GM19324 (cell line): ENCODE results near the gene MAGI2.

Experiments
- ATAC-seq: cut with Tn5 transposase; IDR thresholded peaks from one replicate; pipeline ENCODE4 v1.9.1; 2021; ENCODE audit warnings: mild to moderate bottlenecking, moderate library complexity; ENCODE audit not compliant: unreplicated experiment, low FRiP score

MAGI2 gene

DNA sequence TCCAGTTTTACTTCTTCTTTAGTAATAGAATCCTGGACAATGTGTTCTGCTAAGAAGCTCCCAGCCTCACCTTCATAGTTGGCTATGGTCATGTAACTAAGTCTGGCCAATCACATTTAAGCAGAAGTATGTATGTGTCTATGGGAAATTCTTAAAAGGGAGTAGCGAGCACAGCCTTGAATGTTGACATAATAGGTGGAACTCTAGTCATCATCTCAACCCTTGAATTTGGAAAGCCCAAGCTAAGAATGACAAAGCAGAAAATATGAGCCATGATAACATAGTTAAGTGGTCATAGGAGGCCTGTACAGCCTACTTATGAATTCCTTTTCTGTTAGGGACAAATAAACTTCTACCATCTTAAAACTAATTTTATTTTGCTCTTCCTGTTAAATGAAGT lies 134.1 kb downstream of the MAGI2 start:
- no peak for ATAC-seq

DNA sequence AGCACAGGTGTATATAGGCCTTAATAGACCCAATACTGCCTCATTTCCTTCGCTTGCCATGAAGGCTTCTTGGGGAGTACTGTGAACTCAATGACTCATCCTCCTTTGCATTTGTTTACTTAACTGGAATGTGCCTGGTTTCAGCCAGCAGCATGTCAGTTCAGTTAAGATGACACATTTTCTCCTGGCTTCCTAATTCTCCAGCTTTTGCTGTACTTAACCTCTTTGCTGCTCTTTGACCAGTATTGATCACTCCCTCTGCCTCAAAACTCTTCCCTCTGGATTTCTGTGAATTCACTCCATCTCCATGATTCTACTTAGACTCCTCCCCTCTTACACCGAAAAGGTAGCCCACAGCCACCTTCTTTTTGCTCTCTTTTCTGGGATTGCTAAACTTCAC lies 135.7 kb downstream of the MAGI2 start:
- ATAC-seq: no peak

DNA sequence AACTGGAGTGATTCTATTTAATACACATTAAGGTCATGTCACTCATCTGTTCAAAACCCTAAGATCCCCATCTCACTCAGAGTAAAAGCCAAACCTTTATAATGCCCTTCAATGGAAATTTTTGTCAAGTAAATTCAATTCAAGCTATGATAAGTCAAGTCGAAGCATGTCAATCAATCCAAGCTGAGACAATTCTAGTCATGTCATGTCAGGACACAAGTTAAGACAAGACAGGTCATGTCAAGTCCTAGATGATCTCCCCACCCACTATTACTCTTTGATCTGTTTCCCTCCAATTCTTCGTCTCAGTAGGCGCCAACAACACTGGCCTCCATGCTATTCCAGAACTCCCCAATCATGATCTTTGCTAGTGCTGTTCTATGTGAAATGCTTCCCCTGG lies 141.4 kb downstream of the MAGI2 start:
- no peak for ATAC-seq

DNA sequence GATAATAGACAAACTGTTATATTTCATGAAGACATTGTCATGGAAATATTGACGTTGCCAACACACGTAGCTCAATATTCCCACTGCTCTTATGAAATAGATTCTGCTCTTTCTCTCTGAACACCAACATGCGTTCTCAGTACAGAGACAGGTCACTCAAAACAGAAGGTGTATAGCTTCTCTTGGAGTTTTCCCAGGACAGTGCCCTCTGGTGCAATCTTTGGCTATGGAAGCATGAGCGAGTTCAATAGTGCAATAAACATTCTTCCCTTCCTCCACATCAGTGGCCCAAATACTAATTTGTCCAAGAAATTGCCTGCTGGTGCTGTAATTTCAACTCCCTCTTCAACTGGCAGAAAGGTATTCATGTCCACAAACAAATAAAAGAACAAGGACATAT lies 145.3 kb downstream of the MAGI2 start:
- ATAC-seq: no peak

DNA sequence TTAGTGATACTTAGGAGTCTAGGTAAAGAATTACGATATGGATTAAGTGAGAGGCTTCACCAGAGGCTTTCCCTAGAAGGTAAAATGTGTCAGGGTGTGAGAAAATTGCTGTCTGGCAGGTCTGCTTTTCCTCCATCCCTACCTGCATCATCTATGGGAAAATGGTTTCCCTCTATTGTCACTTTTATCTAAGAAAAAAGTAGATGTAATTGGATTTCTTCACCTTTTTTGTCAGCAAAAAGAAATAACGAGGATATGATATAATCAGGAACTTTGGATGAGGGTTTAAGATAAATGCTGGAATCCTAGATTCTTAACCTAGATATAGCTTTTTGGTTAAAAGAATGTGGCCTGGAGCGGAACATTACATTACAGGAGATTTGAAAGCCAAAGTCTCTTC lies 146.1 kb downstream of the MAGI2 start:
- ATAC-seq: no peak

DNA sequence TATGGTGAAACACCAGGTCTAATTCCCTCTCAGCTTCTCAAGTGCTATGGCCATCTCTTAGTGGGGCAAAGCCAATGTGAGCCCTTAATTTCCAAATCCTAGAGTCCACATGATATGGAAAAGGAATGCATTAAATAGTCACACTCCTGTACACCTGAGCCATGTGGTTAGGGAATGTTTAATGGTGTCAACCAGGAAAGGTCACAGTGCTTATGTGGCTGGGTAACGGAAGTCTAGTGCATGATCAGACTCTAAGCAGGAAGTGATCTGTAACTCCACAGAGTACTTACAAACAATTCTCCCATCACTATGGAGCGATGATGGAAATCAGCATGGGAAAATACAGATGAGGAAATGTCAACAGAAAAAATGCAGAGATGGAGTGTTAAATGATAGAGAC lies 148.8 kb downstream of the MAGI2 start:
- ATAC-seq: no peak

DNA sequence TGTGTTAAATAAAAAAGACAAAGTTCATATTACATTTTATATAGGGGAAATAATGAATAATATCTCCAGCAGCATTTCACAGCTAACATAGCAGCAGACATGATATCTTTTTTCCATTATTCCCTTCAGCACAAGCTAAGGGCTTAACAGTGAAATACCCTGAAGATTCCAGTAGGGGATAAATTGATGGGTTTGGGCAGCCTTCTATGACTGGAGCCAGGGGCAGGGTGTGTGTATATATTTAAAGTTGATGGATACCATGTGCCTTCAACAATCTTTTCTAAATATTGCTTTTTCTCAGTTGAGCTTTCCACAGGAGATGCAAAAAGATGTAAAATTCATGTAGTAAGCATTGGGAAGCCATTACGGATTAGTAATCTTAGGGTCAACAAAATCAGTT lies 151.2 kb downstream of the MAGI2 start:
- ATAC-seq: no peak

DNA sequence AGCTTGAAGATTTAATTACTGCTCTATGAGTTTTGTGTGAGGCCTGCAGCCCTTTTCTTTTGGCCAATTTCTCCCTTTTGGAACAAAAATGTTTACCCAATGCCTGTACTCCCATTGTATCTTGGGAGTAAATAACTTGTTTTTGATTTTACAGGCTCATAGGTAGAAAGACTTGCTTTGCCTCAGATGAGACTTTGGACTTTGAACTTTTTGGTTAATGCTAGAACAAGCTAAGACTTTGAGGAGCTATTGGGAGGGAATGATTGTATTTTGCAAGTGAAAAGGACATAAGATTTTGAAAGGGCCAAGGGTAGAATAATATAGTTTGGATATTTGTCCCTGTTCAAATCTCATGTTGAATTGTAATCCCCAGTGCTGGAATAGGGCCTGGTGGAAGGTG lies 152.0 kb downstream of the MAGI2 start:
- ATAC-seq: no peak

DNA sequence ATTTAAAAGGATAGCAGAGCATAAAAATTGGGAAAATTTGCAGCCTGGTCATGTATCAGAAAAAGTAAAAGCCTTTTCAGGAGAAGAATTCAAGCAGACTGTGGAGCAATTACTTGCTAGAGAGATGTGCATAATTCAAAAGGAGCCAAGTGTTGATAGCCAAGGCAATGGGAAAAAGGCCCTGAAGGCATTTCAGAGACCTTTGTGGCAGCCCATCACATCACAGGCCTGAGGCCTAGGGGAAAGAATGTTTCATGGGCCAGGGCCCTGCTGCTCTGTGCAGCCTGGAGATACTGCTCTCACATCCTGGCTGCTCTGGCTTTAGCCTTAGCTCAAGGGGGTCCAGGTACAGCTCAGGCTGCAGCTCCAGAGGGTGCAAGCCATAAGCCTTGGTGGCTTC lies 152.9 kb downstream of the MAGI2 start:
- no peak for ATAC-seq

DNA sequence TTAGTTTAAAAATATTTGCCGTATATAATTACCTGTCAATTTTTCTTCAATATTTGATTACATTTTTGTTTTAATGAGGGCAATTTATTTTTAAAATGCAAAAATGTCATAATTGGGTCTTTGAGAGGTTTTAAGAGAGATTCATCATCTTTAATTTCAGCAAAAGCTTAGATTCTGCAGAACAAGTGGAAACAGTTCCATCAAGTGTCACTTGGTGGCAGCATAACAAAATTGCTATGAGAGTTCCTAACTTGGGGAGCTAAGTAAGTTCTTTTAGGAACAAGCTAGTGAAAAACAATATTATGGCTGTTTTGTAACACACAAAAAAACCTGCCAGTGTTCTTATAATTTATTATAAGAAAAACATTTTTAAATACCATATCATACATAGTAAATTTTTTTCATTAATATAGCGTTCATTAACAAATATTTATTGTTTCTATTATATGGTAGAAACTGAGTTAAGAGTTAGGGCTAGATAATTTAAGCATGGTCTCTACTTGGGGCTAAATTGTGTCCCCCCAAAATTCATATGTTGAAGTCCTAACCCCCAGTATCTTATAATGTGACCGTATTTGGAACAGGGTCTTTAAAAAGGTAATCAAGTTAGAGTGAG lies 155.2 kb downstream of the MAGI2 start:
- ATAC-seq: no peak

DNA sequence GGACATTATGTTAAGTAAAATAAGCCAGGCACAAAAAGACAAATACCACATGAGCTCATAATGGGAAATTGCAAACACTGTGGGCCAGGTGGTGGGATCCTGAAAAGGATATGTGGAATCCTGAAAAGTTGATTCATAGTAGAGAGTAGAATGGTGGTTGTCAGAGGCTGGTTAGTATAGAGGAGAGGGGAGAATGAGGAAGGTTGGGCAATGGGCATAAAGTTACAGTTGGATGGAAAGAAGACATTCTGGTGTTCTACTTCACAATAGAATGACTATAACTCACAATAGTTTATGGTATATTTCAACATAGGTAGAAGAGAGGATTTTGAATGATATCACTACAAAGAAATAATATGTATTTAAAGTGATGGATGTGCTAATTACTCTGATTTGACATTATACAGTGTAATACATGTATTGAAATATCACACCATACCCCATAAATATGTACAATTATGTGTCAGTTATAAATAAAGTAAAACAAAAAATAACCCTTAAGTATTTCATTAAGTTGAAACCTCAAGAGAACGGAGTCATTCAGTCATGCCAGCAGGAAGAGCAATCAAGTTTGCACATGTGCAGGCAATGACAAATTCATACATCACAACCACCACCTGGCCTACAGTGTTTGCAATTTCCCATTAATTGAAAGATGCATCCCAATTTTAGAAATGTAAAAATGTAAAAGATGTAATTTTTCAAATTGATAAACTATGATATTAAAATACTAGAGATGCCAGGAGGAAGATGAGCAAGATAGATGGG lies 156.7 kb downstream of the MAGI2 start:
- no peak for ATAC-seq

DNA sequence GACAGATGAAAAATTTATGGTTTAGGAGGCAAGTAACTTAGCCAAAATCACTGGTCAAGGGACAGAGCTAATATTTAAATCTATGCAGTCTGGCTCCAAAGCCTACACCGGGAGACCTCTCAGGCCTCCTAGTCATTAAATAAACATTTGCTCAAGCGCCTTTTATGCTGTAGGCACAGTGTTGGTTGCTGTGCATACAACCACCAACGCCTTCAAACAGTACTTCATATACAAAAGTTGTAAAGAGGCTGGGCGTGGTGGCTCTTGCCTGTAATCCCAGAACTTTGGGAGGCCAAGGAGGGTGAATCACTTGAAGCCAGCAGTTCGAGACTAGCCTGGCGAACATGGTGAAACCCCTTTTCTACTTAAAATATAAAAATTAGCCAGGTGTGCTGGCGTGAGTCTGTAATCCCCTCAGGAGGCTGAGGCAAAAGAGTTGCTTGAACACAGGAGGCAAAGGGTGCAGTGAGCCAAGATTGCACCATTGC lies 159.8 kb downstream of the MAGI2 start:
- ATAC-seq: no peak

DNA sequence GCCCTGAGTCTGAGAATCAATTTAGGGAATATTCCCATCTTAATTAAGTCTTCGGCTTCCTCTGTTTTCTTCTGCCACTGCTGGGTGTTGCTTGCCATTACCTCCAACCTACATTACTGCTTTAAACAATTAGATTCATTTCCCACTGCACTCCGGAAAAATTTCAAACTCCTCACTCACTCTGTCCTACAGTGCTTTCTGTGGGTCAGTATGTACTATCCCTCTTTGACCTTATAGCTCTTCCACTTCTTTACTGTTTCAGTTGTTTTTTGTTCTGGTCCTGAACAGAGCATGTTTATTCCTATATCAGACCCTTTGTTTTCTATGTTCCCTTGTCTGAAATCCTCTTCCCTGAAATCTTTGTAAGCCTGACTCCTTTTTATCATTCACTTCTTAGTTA lies 160.6 kb downstream of the MAGI2 start:
- no peak for ATAC-seq

DNA sequence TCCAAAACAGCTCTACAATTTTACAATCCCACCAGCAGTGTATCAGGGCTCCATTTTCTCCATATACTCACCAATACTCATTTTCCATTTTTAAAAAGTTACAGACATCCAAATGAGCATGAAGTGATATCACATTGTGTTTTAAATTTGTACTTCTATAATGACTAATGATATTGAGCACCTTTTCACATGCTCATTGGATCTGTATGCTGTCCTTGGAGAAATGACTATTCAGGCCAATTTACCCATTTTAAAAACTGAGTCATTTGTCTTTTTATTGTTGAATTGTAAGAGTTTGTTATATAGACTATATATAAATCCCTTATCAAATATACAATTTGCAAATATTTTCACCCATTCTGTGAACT lies 162.0 kb downstream of the MAGI2 start:
- no peak for ATAC-seq

DNA sequence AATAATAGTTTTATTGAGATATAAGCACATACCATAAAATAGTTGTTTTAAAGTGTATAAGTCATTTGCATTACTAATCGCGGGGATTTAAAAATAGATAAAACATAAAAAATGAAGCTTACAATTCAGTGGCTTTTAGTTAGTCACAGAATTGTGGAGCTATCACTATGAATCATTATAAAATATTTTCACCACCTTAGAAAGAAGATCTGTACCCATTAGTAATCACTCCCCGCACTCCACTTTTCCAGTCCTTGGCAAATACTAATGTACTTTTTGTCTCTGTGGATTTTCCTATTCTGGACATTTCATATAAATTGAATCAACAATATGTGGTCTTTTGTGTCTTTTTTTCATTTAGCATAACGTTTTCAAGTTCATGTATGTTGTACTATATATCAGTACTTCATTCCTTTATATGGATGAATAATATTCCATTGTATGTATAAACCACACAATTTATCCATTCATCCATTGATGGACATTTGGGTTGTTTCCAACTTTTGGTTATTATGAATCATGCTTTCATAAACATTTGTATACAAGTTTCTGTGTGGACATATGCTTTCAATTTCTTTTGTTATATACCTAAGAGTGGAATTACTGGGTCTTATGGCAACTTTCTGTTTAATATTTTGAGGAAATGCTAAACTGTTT lies 162.5 kb downstream of the MAGI2 start:
- ATAC-seq: no peak

DNA sequence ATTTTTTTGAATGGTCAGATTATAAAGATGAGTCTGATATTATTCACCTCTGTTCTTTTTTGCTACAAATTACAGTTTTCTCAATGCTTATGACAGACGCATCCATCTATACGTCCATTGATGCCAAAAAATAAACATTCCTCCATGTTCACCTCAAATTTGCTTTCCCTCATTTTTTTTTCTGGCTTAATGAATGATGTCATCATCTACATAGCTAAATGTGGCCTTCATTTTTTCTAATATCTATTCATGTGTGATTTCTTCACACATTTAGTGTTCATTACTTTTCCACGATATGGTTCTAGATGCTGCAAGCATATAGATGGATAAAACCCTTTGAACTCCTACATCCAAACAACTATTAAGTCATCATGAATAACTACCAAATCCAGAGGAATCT lies 163.1 kb downstream of the MAGI2 start:
- no peak for ATAC-seq

DNA sequence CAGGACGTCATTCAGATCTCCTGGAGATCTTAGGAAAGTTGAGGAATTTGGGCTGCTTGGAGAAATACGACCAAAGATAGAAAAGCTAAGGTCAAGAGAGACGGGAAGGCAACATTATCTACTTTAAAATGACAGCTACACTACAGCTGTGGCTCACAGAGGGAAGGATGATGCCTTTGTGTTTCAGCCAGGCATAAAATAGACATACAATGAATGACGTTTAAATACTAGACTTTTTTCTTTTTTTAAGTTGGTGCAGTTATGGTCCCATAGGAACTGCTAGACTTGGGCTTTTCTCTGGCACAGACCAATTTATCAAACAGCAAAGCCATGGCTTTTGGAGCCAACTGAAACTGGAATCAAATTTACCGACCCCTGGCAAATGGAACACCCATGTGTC lies 164.8 kb downstream of the MAGI2 start:
- ATAC-seq: no peak

DNA sequence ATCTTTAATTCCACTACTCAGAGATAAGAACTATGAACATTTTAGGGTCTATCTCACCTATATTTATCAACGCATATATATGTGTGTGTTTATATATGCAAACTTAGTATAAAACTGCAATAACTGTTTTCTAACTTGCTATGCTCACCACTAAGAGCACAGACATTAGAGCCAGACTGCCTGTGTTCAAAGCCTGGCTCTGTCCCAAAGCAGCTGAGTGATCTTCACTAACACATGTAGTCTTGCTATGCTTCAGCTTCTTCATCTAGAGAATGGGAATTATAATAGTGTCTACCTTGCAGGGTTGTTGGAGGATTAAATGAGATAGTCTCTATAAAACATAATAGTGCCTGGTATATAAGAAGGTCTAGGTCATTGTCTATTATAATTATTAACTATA lies 165.5 kb downstream of the MAGI2 start:
- no peak for ATAC-seq

DNA sequence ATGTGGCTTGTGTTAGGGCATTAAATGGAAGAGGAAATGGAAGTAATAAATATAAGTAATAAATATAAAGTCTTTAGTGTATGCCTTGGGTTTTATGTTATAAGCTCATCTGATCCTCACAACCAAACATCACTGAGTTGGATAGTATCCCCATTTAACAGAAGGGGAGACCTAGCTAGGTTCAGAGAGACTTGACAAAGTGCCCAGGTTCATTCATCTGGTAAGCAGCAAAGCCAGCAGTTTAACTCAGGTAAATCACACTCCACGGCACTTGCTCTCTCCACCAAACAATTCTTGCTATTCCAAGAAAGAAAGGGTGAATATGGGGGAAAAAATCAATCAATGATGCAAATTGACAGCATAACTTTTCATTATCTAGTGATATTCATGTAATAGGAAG lies 167.3 kb downstream of the MAGI2 start:
- no peak for ATAC-seq

DNA sequence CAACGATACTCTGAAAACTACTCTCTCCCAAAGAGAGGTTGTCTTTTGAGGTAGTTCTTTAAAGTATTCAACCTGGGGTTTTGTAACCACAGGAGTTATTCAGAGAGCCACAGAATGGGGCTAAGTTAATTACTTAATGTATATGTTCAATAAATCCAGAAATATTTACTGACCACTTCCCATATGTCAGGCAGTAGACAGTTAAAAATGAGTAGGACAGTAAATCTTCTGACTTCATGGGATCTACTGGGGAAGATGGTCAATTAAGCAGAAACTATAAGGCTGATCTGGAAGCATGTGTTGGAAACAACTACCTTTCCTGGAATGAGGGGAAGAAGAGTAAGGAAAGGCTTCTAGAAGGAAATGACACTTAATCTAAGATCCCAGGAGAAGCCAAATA lies 167.7 kb downstream of the MAGI2 start:
- ATAC-seq: no peak

DNA sequence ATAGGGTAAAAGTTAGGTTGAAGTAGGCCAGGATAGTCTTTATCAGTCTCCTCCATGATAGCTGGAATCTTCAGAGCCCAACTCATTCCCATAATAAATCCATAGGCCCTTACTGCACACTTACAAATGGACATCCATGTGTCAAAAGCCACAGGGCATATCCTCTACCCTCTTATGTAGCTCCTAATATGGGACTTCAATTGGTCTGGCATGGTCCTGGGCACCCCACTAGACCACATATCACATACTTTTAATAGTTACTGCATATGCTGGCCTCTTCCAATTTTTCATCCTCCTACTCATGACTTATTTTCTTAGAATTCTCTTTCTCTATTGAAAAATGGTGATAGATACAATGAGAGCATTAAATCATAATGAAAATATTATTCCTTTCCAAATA lies 169.3 kb downstream of the MAGI2 start:
- ATAC-seq: no peak
